Body of pancreas (tissue), 4 donors: Measurements from ENCODE around the gene GPR132.

Experiments used
- CTCF ChIP-seq, 7 experiments: fragments of 450-650 bp in 4 of 7; fragments of 200-600 bp in 3 of 7; sonication (generic) in 3 of 7; IDR thresholded peaks; one replicate each; pipeline ENCODE4 v1.5.1; 2016 to 2019; ENCODE audit warnings: antibody characterized with exemption in 7 of 7
- POLR2A ChIP-seq, 3 donors: fragments of 450-650 bp; IDR thresholded peaks; one replicate each; pipeline ENCODE4 v1.6.1; 2016; ENCODE audit warnings: antibody characterized with exemption in 3 of 3, mild to moderate bottlenecking in 2 of 3

- no peak for TF ChIP-seq CTCF (IDR thresholded peaks at IDR 0.05)
- no peak for TF ChIP-seq POLR2A (IDR thresholded peaks at IDR 0.05)
Measured at GRCh38 chr14:105076805-105077648, 11.8 kb upstream of the GPR132 start.
